GM10248 (cell line): ENCODE data around the gene FKBP10.
"Not testable (repeated sequence)": the region's sequence is repeated elsewhere in the genome, so short reads cannot be mapped to it uniquely, and the experiment has no call there.

Source experiments
- CTCF ChIA-PET: fragments of 300-600 bp; sonication (Branson Sonifier 250); formaldehyde crosslinking; extraction: SDS; loops from one replicate; lab custom pipeline; 2021; ENCODE audit warnings: antibody characterized with exemption; lab: Yijun Ruan, JAX
- POLR2A ChIA-PET: fragments of 350-650 bp; sonication (Branson Sonifier 250); formaldehyde crosslinking; extraction: SDS; loops from one replicate; lab custom pipeline; 2020; ENCODE audit warnings: antibody characterized with exemption; lab: Yijun Ruan, JAX
- DNase-seq: peaks from one replicate; pipeline ENCODE4 v3.0.0; 2012; ENCODE audit errors: extremely low spot score
- TF ChIP-seq, protein P1 (sequence below): IDR thresholded peaks from 2 replicates; pipeline ENCODE4 v1.5.1; 2012; ENCODE audit warnings: mild to moderate bottlenecking, low read depth; ENCODE audit errors: extremely low read depth, missing control alignments, control extremely low read depth

The FKBP10 gene

DNA sequence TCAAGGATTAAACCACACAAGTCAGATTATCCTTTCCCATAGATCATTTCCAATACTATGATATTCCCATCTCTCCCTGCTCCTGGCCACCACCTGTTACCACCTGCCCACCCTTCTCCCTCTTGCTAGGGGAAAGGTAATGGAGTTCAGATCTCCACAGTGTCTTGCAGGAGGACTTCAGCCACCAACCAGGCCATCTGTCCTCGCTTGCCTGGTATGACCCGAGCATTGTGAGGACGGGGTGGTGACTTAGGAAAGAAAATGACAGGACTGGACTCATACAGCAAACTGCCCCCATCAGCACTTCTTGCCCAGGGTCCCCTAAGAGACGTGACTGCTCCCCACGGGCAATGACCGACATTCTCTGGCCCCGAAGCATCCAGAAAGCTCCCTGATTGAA lies 10.8 kb downstream of the FKBP10 start:
- no peak for DNase-seq
- ChIA-PET CTCF (interaction anchor here (0.7 kb wide), 1 partner anchor 12 kb away, joined by 3 read pairs; the partner anchor contains the start of gene P3H4), POLR2A (interaction anchor here (0.6 kb wide), 2 partner anchors 28 to 29 kb away, joined by 3 to 4 read pairs; no protein-coding TSS in a partner anchor)
- TF ChIP-seq, protein P1, sequence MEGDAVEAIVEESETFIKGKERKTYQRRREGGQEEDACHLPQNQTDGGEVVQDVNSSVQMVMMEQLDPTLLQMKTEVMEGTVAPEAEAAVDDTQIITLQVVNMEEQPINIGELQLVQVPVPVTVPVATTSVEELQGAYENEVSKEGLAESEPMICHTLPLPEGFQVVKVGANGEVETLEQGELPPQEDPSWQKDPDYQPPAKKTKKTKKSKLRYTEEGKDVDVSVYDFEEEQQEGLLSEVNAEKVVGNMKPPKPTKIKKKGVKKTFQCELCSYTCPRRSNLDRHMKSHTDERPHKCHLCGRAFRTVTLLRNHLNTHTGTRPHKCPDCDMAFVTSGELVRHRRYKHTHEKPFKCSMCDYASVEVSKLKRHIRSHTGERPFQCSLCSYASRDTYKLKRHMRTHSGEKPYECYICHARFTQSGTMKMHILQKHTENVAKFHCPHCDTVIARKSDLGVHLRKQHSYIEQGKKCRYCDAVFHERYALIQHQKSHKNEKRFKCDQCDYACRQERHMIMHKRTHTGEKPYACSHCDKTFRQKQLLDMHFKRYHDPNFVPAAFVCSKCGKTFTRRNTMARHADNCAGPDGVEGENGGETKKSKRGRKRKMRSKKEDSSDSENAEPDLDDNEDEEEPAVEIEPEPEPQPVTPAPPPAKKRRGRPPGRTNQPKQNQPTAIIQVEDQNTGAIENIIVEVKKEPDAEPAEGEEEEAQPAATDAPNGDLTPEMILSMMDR = no peak

DNA sequence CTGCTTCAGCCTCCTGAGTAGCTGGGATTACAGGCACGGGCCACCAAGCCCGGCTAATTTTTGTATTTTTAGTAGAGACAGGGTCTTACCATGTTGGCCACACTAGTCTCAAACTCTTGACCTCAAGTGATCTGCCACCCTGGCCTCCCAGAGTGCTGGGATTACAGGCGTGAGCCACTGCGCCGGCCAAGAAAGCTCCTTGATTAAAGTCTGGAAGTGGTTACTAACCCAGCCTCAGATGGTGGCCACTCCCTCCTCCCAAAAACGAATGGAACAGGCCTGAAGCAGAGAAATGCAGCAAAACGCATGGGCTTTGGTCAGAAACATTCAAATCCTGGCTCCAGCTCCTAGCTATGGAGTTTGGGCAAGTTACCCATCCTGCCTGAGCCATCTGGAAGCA lies 11.3 kb downstream of the FKBP10 start:
- TF ChIP-seq, protein P1 = no peak
- DNase-seq = no peak
- ChIA-PET POLR2A (no interaction called here), CTCF (interaction anchor here (0.7 kb wide), 1 partner anchor 12 kb away, joined by 3 read pairs; the partner anchor contains the start of gene P3H4)

- DNase-seq = no peak
- TF ChIP-seq, protein P1 = no peak
- ChIA-PET POLR2A (no interaction called here), CTCF (interaction anchor here (1.5 kb wide), 1 partner anchor 11 kb away, joined by 3 read pairs; no protein-coding TSS in a partner anchor)
These were observed 12.5 kb downstream of the FKBP10 start for GRCh38 chr17:41825175-41825845.

GRCh38 chr17:41829961-41830360 lies 17.2 kb downstream of the FKBP10 start:
- CTCF ChIA-PET = interaction anchor here (0.9 to 1.9 kb wide), 5 partner anchors 11 to 92 kb away, joined by 3 to 5 read pairs (median 4); partner anchors contain the start of gene P3H4
- DNase-seq, POLR2A ChIA-PET: not testable (repeated sequence)

GRCh38 chr17:41835214-41835799 lies 22.5 kb downstream of the FKBP10 start:
- DNase-seq = no peak
- TF ChIP-seq, protein P1 = no peak
- ChIA-PET CTCF (interaction anchor here (1.0 to 2.2 kb wide), 4 partner anchors 20 to 98 kb away, joined by 3 to 12 read pairs (median 4); partner anchors contain the start of genes FKBP10 and P3H4), POLR2A (interaction anchor here (0.5 kb wide), 1 partner anchor 9 kb away, joined by 3 read pairs; no protein-coding TSS in a partner anchor)

DNA sequence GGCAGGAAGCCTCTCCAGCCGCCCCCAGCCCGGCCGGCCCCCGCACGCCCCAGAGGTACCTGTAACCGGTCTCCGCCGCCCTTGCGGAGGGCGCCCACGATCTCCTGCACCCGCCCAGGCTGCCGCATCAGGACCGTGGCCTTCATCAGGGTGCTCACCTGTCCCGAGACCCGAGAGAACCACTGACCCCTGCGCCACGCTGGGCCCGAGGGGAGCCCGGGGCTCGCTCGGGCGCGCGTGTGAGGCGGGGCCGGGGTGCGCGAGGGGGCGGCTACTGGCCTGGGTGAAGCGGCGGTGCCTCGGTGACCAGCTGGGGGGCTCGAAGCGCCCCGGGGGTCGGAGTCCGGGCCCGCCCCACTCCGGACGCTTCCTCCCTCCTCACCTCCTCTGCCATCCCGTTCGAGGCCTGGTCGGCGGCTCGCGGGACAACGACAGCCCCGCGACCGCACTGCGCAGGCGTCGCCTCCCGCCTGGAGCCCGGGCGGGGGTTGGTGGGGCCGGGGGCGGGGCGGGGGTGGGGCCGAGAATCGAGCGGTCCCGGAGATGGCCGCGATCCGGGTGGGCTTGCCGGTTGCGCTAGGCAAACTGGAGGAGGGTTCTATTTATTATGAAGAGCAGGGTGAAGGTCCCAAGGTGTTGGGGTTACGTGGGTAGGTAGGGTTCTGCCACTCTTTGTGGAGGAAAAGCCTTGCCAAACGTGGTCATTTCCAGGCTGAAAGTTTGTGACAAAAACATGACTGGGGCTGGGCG lies 23.2 kb downstream of the FKBP10 start, which contains the start of gene NT5C3B:
Gene NT5C3B, minus strand, starts transcription at position 433 of the 750 bp plus-strand sequence. Its CDS starts 39 bp downstream, at position 394.
- CTCF ChIA-PET = interaction anchor here (0.9 to 2.2 kb wide), 3 partner anchors 12 to 98 kb away, joined by 5 to 12 read pairs (median 6); partner anchors contain the start of genes FKBP10 and P3H4
- peak; percentile 88 for DNase-seq
- POLR2A ChIA-PET = no interaction called here
- TF ChIP-seq, protein P1 = no peak
